GM23248 (cell line): Measurements from ENCODE around the gene ATP8A2. TPM values are rescaled to one million over a fixed set of nuclear protein-coding genes. Genes with fewer than 3 reads are reported as not detected.

ENCODE experiments used
- DNase-seq: peaks from one replicate; pipeline ENCODE4 v3.0.0-alpha.2; 2015
- H2AFZ ChIP-seq: fragments of 200-600 bp; sonication (generic); 2 replicates; pipeline ENCODE4 v1.6.1; 2016; ENCODE audit warnings: antibody characterized with exemption
- H3F3A ChIP-seq: fragments of 200-600 bp; sonication (generic); 2 replicates; pipeline ENCODE4 v1.6.1; 2016; ENCODE audit warnings: mild to moderate bottlenecking, antibody characterized with exemption, mixed run types; ENCODE audit not compliant: insufficient read depth
- H3K27ac ChIP-seq: fragments of 200-600 bp; sonication (generic); 2 replicates; pipeline ENCODE4 v1.5.1; 2016; ENCODE audit warnings: mild to moderate bottlenecking
- H3K27me3 ChIP-seq: fragments of 200-600 bp; sonication (generic); replicated peaks from 2 replicates; pipeline ENCODE4 v1.6.1; 2016; ENCODE audit warnings: mild to moderate bottlenecking; ENCODE audit not compliant: insufficient read depth
- H3K36me3 ChIP-seq: fragments of 200-600 bp; sonication (generic); 2 replicates; pipeline ENCODE4 v1.6.1; 2016; ENCODE audit warnings: low read depth, mild to moderate bottlenecking
- H3K4me1 ChIP-seq: fragments of 200-600 bp; sonication (generic); 2 replicates; pipeline ENCODE4 v1.6.1; 2016; ENCODE audit warnings: mild to moderate bottlenecking; ENCODE audit not compliant: insufficient read depth
- H3K4me2 ChIP-seq: fragments of 200-600 bp; sonication (generic); one replicate; pipeline ENCODE4 v1.6.1; 2016; ENCODE audit warnings: mild to moderate bottlenecking; ENCODE audit not compliant: unreplicated experiment
- H3K4me3 ChIP-seq: fragments of 200-600 bp; sonication (generic); 2 replicates; pipeline ENCODE4 v1.5.1; 2016; ENCODE audit warnings: mild to moderate bottlenecking
- H3K79me2 ChIP-seq: fragments of 200-600 bp; sonication (generic); 2 replicates; pipeline ENCODE4 v1.6.1; 2016; ENCODE audit warnings: mild to moderate bottlenecking; ENCODE audit not compliant: insufficient read depth
- H3K9ac ChIP-seq: fragments of 200-600 bp; sonication (generic); 2 replicates; pipeline ENCODE4 v1.6.1; 2016; ENCODE audit warnings: mild to moderate bottlenecking
- H3K9me2 ChIP-seq: fragments of 200-600 bp; sonication (generic); 2 replicates; pipeline ENCODE4 v1.6.1; 2016; ENCODE audit warnings: mixed run types, mild to moderate bottlenecking, moderate library complexity; ENCODE audit not compliant: insufficient read depth
- H3K9me3 ChIP-seq: fragments of 200-600 bp; sonication (generic); one replicate; pipeline ENCODE4 v1.6.1; 2017; ENCODE audit warnings: low read depth
- H4K20me1 ChIP-seq: fragments of 200-600 bp; sonication (generic); 2 replicates; pipeline ENCODE4 v1.6.0; 2016; ENCODE audit not compliant: insufficient read depth
- EZH2 ChIP-seq: fragments of 200-600 bp; sonication (generic); IDR thresholded peaks from 2 replicates; pipeline ENCODE4 v1.6.1; 2018; ENCODE audit warnings: antibody characterized with exemption, mild to moderate bottlenecking; ENCODE audit not compliant: insufficient read depth, poor library complexity, severe bottlenecking
- EZH2phosphoT487 ChIP-seq: fragments of 200-600 bp; sonication (generic); IDR thresholded peaks from 2 replicates; pipeline ENCODE4 v1.6.1; 2018; ENCODE audit warnings: antibody characterized with exemption, moderate library complexity, mild to moderate bottlenecking, low read depth; ENCODE audit not compliant: insufficient read depth
- WGBS, 2 experiments: methylation state at CpG; one replicate each; pipeline ENCODE4 v1.1.6; 2015 to 2017; ENCODE audit warnings: low lambda C conversion rate in 2 of 2, low coverage in 1 of 2; ENCODE audit errors: missing lambda C conversion rate in 2 of 2; 5-methylcytosine and 5-hydroxymethylcytosine counted together
- in situ Hi-C: fragments of 300-500 bp; cut with MboI; formaldehyde crosslinking; loops from 2 replicates; pipeline ENCODE4 v1.15.0; 2020
- polyA plus RNA-seq: library from polyadenylated mRNA; unstranded; fragments of >200 nt; fragmentation: Nextera tagmentation; extraction: Ambion mirVana; gene quantifications from 2 replicates; pipeline ENCODE4 v1.2.1, GENCODE V29; 2016
- total RNA-seq: library from RNA; depleted of rRNA; stranded (reverse); fragments of >200 nt; shearing (Covaris generic); gene quantifications from 2 replicates; pipeline ENCODE4 v1.2.3, GENCODE V29; 2014

The ATP8A2 gene
- total and polyA plus RNA-seq, 2 experiments from 2014 or later: under 0.01 to 0.05 TPM

DNA sequence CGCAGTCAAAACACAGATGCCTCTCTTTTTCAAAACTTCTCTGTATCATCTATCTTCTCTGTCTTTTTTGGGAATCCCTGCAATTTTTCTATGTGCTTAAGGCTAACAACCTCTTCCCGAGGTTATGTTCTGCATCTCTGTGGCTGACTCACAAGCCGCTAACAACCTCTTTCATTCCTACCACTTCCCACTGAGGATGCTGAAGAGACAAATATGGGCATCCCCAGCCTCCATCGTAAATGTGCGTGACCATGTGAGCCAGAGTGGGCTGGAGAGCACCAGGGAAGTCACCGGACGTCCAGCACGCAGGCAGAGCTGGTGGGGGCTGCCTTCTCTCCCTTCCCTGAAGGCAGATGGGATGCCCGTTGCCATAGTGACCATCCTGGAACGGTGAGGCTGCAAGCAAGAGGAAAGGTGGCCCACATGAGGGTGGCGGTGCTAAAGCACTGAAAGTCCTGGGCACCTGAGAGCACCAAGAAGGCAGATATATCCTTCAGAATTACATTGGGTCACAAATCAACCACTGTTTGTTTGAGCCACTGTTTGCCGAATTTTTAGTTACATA, 557.2 kb downstream of the ATP8A2 start:
- no peak overlapping the region for H3K4me2 ChIP-seq
- no peak overlapping the region for H3K9ac ChIP-seq
- in situ Hi-C loops: no loop called here
- H4K20me1 ChIP-seq: no peaks in the 10 kb centered on the region
- H3K36me3 ChIP-seq: no peaks in the 10 kb centered on the region
- DNase-seq: no peak
- no peak overlapping the region for H3K27ac ChIP-seq
- no peak overlapping the region for H2AFZ ChIP-seq
- H3K9me2 ChIP-seq: no peaks in the 10 kb centered on the region
- no peak for TF ChIP-seq EZH2
- TF ChIP-seq EZH2phosphoT487: no peak
- H3K9me3 ChIP-seq: no peaks in the 10 kb centered on the region
- H3K27me3 ChIP-seq: no peaks in the 10 kb centered on the region
- WGBS, 2 experiments: 39 to 45% methylated on average over 12 of the region's 12 CpGs
- no peak overlapping the region for H3K4me3 ChIP-seq
- H3K79me2 ChIP-seq: no peaks in the 10 kb centered on the region
- no peaks in the 10 kb centered on the region for H3K4me1 ChIP-seq
- H3F3A ChIP-seq: no peaks in the 10 kb centered on the region

- Histone ChIP-seq H3K27ac (no peak overlapping the region), H3K9me2 (no peaks in the 10 kb centered on the region), H2AFZ (no peak overlapping the region), H3K79me2 (no peaks in the 10 kb centered on the region), H3K27me3 (no peaks in the 10 kb centered on the region), H3K4me1 (no peaks in the 10 kb centered on the region), H3K9me3 (no peaks in the 10 kb centered on the region), H3K4me3 (no peak overlapping the region), H3K36me3 (no peaks in the 10 kb centered on the region), H3K4me2 (no peak overlapping the region), H3F3A (no peaks in the 10 kb centered on the region), H4K20me1 (no peaks in the 10 kb centered on the region), H3K9ac (no peak overlapping the region)
- in situ Hi-C loops: no loop called here
- 24 to 27% methylated on average over 7 of the region's 7 CpGs for WGBS, 2 experiments
- TF ChIP-seq EZH2phosphoT487 (no peak), EZH2 (no peak)
- DNase-seq: no peak
Observed at GRCh38 chr13:25929816-25930215, 558.0 kb downstream of the ATP8A2 start.

DNA sequence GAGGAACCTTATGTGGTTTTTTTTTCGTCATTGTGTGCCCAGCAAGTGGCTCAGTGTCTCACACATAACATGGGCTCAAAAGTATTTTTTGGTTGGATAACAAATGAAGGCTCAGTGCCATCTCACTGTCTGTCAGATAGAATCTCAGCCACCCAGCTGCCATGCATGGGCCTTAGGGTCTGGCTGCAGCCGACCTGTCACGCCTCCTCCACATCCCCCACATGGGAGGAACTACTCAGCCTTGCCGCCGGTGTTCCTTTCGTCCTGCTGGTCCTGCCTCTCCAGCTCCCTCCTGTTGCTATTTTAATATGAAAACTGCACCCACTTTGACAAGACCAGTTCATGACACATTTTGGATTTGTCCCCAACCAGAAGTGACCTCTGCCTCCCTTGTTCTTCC, 558.9 kb downstream of the ATP8A2 start:
- in situ Hi-C loops: no loop called here
- H3K9me2 ChIP-seq: no peaks in the 10 kb centered on the region
- H3K9ac ChIP-seq: no peak overlapping the region
- no peaks in the 10 kb centered on the region for H4K20me1 ChIP-seq
- no peak for DNase-seq
- H3K9me3 ChIP-seq: no peaks in the 10 kb centered on the region
- no peak overlapping the region for H3K27ac ChIP-seq
- TF ChIP-seq EZH2 (no peak), EZH2phosphoT487 (no peak)
- H3F3A ChIP-seq: no peaks in the 10 kb centered on the region
- no peaks in the 10 kb centered on the region for H3K36me3 ChIP-seq
- H3K79me2 ChIP-seq: no peaks in the 10 kb centered on the region
- H3K4me2 ChIP-seq: no peak overlapping the region
- no peaks in the 10 kb centered on the region for H3K4me1 ChIP-seq
- WGBS, 2 experiments: 64 to 72% methylated on average over 6 of the region's 6 CpGs
- no peak overlapping the region for H2AFZ ChIP-seq
- no peak overlapping the region for H3K4me3 ChIP-seq
- no peaks in the 10 kb centered on the region for H3K27me3 ChIP-seq

DNA sequence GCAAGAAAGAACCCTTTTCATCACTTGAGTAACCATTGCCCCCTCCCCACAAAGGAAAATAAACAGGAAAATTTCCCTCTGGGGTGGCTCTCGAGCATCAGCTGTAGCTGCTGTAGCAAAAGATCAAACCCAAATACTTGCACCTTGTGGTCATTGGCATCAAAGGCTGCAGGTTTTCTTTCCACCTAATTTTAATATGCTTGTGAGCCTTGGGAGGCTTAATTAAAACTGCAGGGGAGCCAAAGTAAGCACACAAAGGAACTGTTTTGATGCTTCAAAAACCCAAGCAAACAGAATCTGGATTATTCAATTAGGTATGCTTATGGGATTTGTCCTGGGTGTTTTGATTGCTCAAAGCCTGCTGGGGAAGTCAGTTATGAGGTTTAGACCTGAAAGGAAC, 560.6 kb downstream of the ATP8A2 start:
- Histone ChIP-seq H3K27me3 (no peaks in the 10 kb centered on the region), H3K27ac (no peak overlapping the region), H3K79me2 (no peaks in the 10 kb centered on the region), H3K4me3 (no peak overlapping the region), H3K36me3 (no peaks in the 10 kb centered on the region), H3K4me1 (no peaks in the 10 kb centered on the region), H2AFZ (no peak overlapping the region), H3K9me3 (no peaks in the 10 kb centered on the region), H3K9me2 (no peaks in the 10 kb centered on the region), H3K4me2 (no peak overlapping the region), H4K20me1 (no peaks in the 10 kb centered on the region), H3K9ac (no peak overlapping the region), H3F3A (no peaks in the 10 kb centered on the region)
- in situ Hi-C loops: no loop called here
- 15 to 26% methylated on average over 1 of the region's 1 CpG for WGBS, 2 experiments
- DNase-seq: no peak
- no peak for TF ChIP-seq EZH2
- no peak for TF ChIP-seq EZH2phosphoT487

DNA sequence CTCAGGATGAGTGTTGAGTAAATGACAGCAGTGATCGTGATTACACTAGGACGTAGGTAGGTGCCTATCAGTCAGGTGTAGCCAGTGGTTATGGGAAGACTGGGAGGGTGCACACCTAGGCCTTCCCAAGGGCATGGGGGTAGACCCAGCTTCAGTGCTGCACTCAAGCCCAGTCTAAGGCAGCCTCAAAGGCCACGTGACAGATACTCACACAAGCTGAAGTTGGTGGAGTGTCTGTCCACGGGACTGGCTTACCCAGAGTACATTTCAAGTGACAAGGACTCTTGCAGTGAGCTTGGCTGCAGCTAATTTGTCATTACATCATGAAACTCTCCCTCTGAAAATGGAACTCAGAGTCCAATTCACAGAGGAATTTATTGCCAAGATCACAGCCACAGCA, 561.7 kb downstream of the ATP8A2 start:
- H4K20me1 ChIP-seq: no peaks in the 10 kb centered on the region
- no peaks in the 10 kb centered on the region for H3K9me2 ChIP-seq
- no peaks in the 10 kb centered on the region for H3K27me3 ChIP-seq
- H3F3A ChIP-seq: no peaks in the 10 kb centered on the region
- H3K4me2 ChIP-seq: no peak overlapping the region
- no peak overlapping the region for H3K4me3 ChIP-seq
- no peaks in the 10 kb centered on the region for H3K9me3 ChIP-seq
- H2AFZ ChIP-seq: no peak overlapping the region
- WGBS, 2 experiments: 24 to 33% methylated on average over 4 of the region's 4 CpGs
- no peak overlapping the region for H3K9ac ChIP-seq
- TF ChIP-seq EZH2phosphoT487: no peak
- TF ChIP-seq EZH2: no peak
- no peaks in the 10 kb centered on the region for H3K79me2 ChIP-seq
- H3K27ac ChIP-seq: no peak overlapping the region
- no peaks in the 10 kb centered on the region for H3K4me1 ChIP-seq
- no peaks in the 10 kb centered on the region for H3K36me3 ChIP-seq
- in situ Hi-C loops: no loop called here
- no peak for DNase-seq
